ENCODE results near the gene IGSF21.

IGSF21 gene

DNA sequence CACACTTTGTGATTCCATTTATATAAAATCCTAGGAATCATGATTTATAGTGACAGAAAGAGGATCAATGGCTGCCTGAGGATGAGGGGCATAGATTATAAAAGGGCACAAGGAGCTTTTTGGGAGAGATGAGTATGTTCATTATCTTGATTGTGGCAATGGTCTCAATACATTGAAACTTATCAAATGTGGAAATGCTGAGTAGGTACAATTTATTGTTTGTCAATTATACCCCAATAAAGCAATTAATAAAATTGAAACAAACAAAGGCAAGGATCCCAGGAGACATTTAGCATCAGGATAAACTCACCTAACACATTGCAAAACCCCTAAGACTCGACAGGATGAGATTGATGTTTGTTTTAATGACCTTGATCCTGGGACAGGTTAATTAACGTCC, 220.1 kb downstream of the IGSF21 start:
- H3K79me2 ChIP-seq (ENCODE audit: control insufficient read depth, low read length), result no peaks in the 10 kb centered on the region
- no peaks in the 10 kb centered on the region for H3K4me1 ChIP-seq (ENCODE audit: control insufficient read depth, low read length)
- no peaks in the 10 kb centered on the region; the same call in 1 of the 2 replicates for H3K27me3 ChIP-seq (ENCODE audit: control insufficient read depth, low read length)
- H3K4me2 ChIP-seq (ENCODE audit: low read length), result no peak overlapping the region
- H3K36me3 ChIP-seq (ENCODE audit: control insufficient read depth, low read length), result no peaks in the 10 kb centered on the region
- no peak overlapping the region for H3K27ac ChIP-seq (ENCODE audit: low read depth, low read length)
- no peaks in the 10 kb centered on the region for H4K20me1 ChIP-seq (ENCODE audit: control insufficient read depth, insufficient read depth, low read depth, low read length)
- no peaks in the 10 kb centered on the region for H3F3A ChIP-seq (ENCODE audit: control insufficient read depth, insufficient read depth)
- no peak overlapping the region for H3K4me3 ChIP-seq (ENCODE audit: low read length)
- no peaks in the 10 kb centered on the region for H3K9me3 ChIP-seq (ENCODE audit: control insufficient read depth, insufficient read depth, low read length)
- H3K9me2 ChIP-seq (replicated peaks; ENCODE audit: control insufficient read depth, low read length), result no peaks in the 10 kb centered on the region
- TF ChIP-seq EZH2phosphoT487 (IDR thresholded peaks at IDR 0.05; ENCODE audit: borderline replicate concordance, low read length) (no peak), CTCF (IDR thresholded peaks at IDR 0.05; ENCODE audit: low read depth, low read length, poor library complexity, severe bottlenecking) (no peak)

GRCh38 chr1:18328803-18329202, 221.2 kb downstream of the IGSF21 start:
- no peak overlapping the region for H3K27ac ChIP-seq (ENCODE audit: low read depth, low read length)
- H3K9me3 ChIP-seq (ENCODE audit: control insufficient read depth, insufficient read depth, low read length), result no peaks in the 10 kb centered on the region
- no peak for TF ChIP-seq EZH2phosphoT487 (IDR thresholded peaks at IDR 0.05; ENCODE audit: borderline replicate concordance, low read length)
- no peak for TF ChIP-seq CTCF (IDR thresholded peaks at IDR 0.05; ENCODE audit: low read depth, low read length, poor library complexity, severe bottlenecking)
- no peaks in the 10 kb centered on the region for H3K79me2 ChIP-seq (ENCODE audit: control insufficient read depth, low read length)
- no peaks in the 10 kb centered on the region for H4K20me1 ChIP-seq (ENCODE audit: control insufficient read depth, insufficient read depth, low read depth, low read length)
- H3K4me2 ChIP-seq (ENCODE audit: low read length), result no peak overlapping the region
- H3K36me3 ChIP-seq (ENCODE audit: control insufficient read depth, low read length), result no peaks in the 10 kb centered on the region
- H3K4me1 ChIP-seq (ENCODE audit: control insufficient read depth, low read length), result no peaks in the 10 kb centered on the region
- H3K27me3 ChIP-seq (ENCODE audit: control insufficient read depth, low read length), result no peaks in the 10 kb centered on the region; the same call in 1 of the 2 replicates
- H3F3A ChIP-seq (ENCODE audit: control insufficient read depth, insufficient read depth), result no peaks in the 10 kb centered on the region
- no peak overlapping the region for H3K4me3 ChIP-seq (ENCODE audit: low read length)
- no peaks in the 10 kb centered on the region for H3K9me2 ChIP-seq (replicated peaks; ENCODE audit: control insufficient read depth, low read length)

GRCh38 chr1:18329469-18330253, 222.1 kb downstream of the IGSF21 start:
- Histone ChIP-seq H3F3A (ENCODE audit: control insufficient read depth, insufficient read depth) (no peaks in the 10 kb centered on the region), H3K9me2 (replicated peaks; ENCODE audit: control insufficient read depth, low read length) (no peaks in the 10 kb centered on the region), H3K27ac (ENCODE audit: low read depth, low read length) (no peak overlapping the region), H3K27me3 (ENCODE audit: control insufficient read depth, low read length) (no peaks in the 10 kb centered on the region; the same call in 1 of the 2 replicates), H3K4me1 (ENCODE audit: control insufficient read depth, low read length) (no peaks in the 10 kb centered on the region), H3K36me3 (ENCODE audit: control insufficient read depth, low read length) (no peaks in the 10 kb centered on the region), H4K20me1 (ENCODE audit: control insufficient read depth, insufficient read depth, low read depth, low read length) (no peaks in the 10 kb centered on the region), H3K4me2 (ENCODE audit: low read length) (no peak overlapping the region), H3K9me3 (ENCODE audit: control insufficient read depth, insufficient read depth, low read length) (no peaks in the 10 kb centered on the region), H3K4me3 (ENCODE audit: low read length) (no peak overlapping the region), H3K79me2 (ENCODE audit: control insufficient read depth, low read length) (no peaks in the 10 kb centered on the region)
- TF ChIP-seq CTCF (IDR thresholded peaks at IDR 0.05; ENCODE audit: low read depth, low read length, poor library complexity, severe bottlenecking) (no peak), EZH2phosphoT487 (IDR thresholded peaks at IDR 0.05; ENCODE audit: borderline replicate concordance, low read length) (no peak)
